Cardiac fibroblast (primary cell): ENCODE data around the gene ACTR8.

Experiments used
- DNase-seq, 2 donors: peaks; one replicate each; pipeline versions ENCODE4 v3.0.0 to v3.0.0-alpha.2; 2010; ENCODE audit warnings: low read depth in 2 of 2
- H3K4me3 ChIP-seq, 2 donors: replicated peaks in 1 of 2; 1 replicate in 1 of 2; 2 replicates in 1 of 2; pipeline ENCODE4 v1.5.1; 2011; ENCODE audit warnings: low read depth in 2 of 2, low read length in 2 of 2, mild to moderate bottlenecking in 2 of 2, moderate library complexity in 1 of 2
- CTCF ChIP-seq: IDR thresholded peaks from one replicate; pipeline ENCODE4 v1.5.1; 2011; ENCODE audit warnings: low read depth, mild to moderate bottlenecking, low read length, inconsistent platforms

The ACTR8 gene

GRCh38 chr3:53863145-53863544 is 18.8 kb downstream of the ACTR8 start:
- H3K4me3 ChIP-seq = no peak overlapping the region
- TF ChIP-seq CTCF = no peak
- no peak for DNase-seq

- TF ChIP-seq CTCF = no peak
- H3K4me3 ChIP-seq = no peak overlapping the region
- no peak for DNase-seq
Observed at GRCh38 chr3:53862241-53862640, 19.7 kb downstream of the ACTR8 start.

GRCh38 chr3:53860196-53860595 is 21.8 kb downstream of the ACTR8 start:
- no peak for DNase-seq
- TF ChIP-seq CTCF = no peak
- no peak overlapping the region for H3K4me3 ChIP-seq

GRCh38 chr3:53859178-53859577 is 22.8 kb downstream of the ACTR8 start:
- DNase-seq = no peak
- no peak for TF ChIP-seq CTCF
- H3K4me3 ChIP-seq = no peak overlapping the region

GRCh38 chr3:53858096-53858741 is 23.7 kb downstream of the ACTR8 start:
- DNase-seq = no peak
- no peak overlapping the region for H3K4me3 ChIP-seq
- no peak for TF ChIP-seq CTCF

- DNase-seq = no peak
- H3K4me3 ChIP-seq = no peak overlapping the region
- no peak for TF ChIP-seq CTCF
Observed at GRCh38 chr3:53856964-53857363, 25.0 kb downstream of the ACTR8 start.

- H3K4me3 ChIP-seq = no peak overlapping the region
- peak; percentile 49 to 66 for DNase-seq
- no peak for TF ChIP-seq CTCF
Observed at GRCh38 chr3:53850895-53851294, 31.1 kb downstream of the ACTR8 start.
